ENCODE results near the gene RTF2. TPM values are rescaled to one million over a fixed set of nuclear protein-coding genes. Genes with fewer than 3 reads are reported as not detected.

RTF2 gene
- polyA plus RNA-seq, 1 donor (not counting 4 experiments of a cell fraction or from before 2014, with no cell fraction given): 63.4 TPM

DNA sequence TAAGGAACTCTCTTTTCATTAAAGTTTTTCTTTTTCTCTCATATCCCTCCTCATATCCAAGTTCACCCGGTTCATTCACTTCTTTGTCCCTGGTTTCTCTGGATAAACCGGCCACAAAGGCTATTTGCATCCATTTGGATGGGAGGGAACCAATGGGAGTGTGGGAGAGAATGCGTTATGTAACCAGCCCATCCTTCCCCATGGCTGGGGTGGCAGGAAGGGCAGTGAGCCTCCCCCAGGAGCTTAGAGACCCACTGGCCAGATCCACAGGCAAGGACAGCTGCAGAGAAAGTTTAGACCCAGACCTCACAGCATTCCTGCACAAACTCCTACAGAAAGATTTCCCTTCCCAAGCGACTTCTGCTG lies 45.6 kb upstream of the RTF2 start:
- DNase-seq (ENCODE audit: low read depth, low spot score) (no peak), FAIRE-seq (no peak)
- no peaks in the 10 kb centered on the region for H3K27me3 ChIP-seq (ENCODE audit: control insufficient read depth, extremely low read depth, insufficient read depth, low read length)
- no peaks in the 10 kb centered on the region for H3K9me1 ChIP-seq (ENCODE audit: control insufficient read depth, extremely low read depth, insufficient read depth, low read length)
- no peak overlapping the region for H3K27ac ChIP-seq (ENCODE audit: control insufficient read depth, insufficient read depth, low read length)
- TF ChIP-seq, protein P1, sequence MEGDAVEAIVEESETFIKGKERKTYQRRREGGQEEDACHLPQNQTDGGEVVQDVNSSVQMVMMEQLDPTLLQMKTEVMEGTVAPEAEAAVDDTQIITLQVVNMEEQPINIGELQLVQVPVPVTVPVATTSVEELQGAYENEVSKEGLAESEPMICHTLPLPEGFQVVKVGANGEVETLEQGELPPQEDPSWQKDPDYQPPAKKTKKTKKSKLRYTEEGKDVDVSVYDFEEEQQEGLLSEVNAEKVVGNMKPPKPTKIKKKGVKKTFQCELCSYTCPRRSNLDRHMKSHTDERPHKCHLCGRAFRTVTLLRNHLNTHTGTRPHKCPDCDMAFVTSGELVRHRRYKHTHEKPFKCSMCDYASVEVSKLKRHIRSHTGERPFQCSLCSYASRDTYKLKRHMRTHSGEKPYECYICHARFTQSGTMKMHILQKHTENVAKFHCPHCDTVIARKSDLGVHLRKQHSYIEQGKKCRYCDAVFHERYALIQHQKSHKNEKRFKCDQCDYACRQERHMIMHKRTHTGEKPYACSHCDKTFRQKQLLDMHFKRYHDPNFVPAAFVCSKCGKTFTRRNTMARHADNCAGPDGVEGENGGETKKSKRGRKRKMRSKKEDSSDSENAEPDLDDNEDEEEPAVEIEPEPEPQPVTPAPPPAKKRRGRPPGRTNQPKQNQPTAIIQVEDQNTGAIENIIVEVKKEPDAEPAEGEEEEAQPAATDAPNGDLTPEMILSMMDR (optimal IDR thresholded peaks at IDR 0.05 in 1 of 3, IDR thresholded peaks at IDR 0.05 in 1 of 3, conservative IDR thresholded peaks at IDR 0.05 in 1 of 3; ENCODE audit: extremely low read depth in 1 of 3, insufficient read depth in 2 of 3, low read length in 3 of 3): no peak
- TF ChIP-seq EZH2 (IDR thresholded peaks at IDR 0.05; ENCODE audit: low read length): no peak
- H3K36me3 ChIP-seq (ENCODE audit: control insufficient read depth in 2 of 2, extremely low read depth in 1 of 2, insufficient read depth in 2 of 2, low read length in 2 of 2): no peaks in the 10 kb centered on the region
- no peaks in the 10 kb centered on the region for H3K79me2 ChIP-seq (ENCODE audit: control insufficient read depth, insufficient read depth, low read length)
- H3K9me3 ChIP-seq (ENCODE audit: control insufficient read depth, low read depth, low read length): no peaks in the 10 kb centered on the region
- dilution Hi-C loops (cut with MboI; ENCODE audit: extremely low pct_ligation_motif_present, low sequenced_read_pairs): no loop called here
- no peak overlapping the region for H3K9ac ChIP-seq (ENCODE audit: control insufficient read depth, extremely low read depth, insufficient read depth, low read length)
- no peak overlapping the region for H3K4me3 ChIP-seq (ENCODE audit: control insufficient read depth in 2 of 3, extremely low read depth in 1 of 3, insufficient read depth in 2 of 3, low read depth in 1 of 3, low read length in 3 of 3)
- no peaks in the 10 kb centered on the region for H3K4me1 ChIP-seq (ENCODE audit: control insufficient read depth, extremely low read depth, insufficient read depth, low read length)
- H2AFZ ChIP-seq (ENCODE audit: control insufficient read depth, low read length): no peak overlapping the region
- no peak overlapping the region for H3K4me2 ChIP-seq (ENCODE audit: control insufficient read depth, extremely low read depth, insufficient read depth, low read depth, low read length)
- no peaks in the 10 kb centered on the region for H4K20me1 ChIP-seq (ENCODE audit: control insufficient read depth, extremely low read depth, insufficient read depth, low read length)

DNA sequence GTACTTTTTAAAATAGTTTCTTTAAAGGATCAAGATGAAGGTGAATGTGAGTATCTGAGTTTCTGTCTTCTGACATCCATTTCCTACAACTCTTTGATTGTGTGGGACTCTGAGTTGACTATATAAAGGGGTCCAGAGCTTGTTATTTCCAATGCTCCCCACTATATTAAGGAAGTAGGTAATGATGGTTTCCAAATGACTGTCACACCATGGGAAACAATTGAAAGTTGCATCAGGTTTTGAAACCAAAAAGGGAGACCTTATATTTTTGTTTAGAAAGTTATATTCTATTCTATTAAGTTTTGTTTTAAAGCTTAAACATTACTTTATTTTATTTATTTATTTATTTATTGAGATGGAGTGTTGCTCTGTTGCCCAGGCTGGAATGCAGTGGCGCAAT lies 45.2 kb upstream of the RTF2 start:
- FAIRE-seq: no peak
- Histone ChIP-seq H3K36me3 (ENCODE audit: control insufficient read depth in 2 of 2, extremely low read depth in 1 of 2, insufficient read depth in 2 of 2, low read length in 2 of 2) (no peaks in the 10 kb centered on the region), H4K20me1 (ENCODE audit: control insufficient read depth, extremely low read depth, insufficient read depth, low read length) (no peaks in the 10 kb centered on the region), H3K9me3 (ENCODE audit: control insufficient read depth, low read depth, low read length) (no peaks in the 10 kb centered on the region), H3K9ac (ENCODE audit: control insufficient read depth, extremely low read depth, insufficient read depth, low read length) (no peak overlapping the region), H3K79me2 (ENCODE audit: control insufficient read depth, insufficient read depth, low read length) (no peaks in the 10 kb centered on the region), H3K4me3 (ENCODE audit: control insufficient read depth in 2 of 3, extremely low read depth in 1 of 3, insufficient read depth in 2 of 3, low read depth in 1 of 3, low read length in 3 of 3) (no peak overlapping the region), H3K27me3 (ENCODE audit: control insufficient read depth, extremely low read depth, insufficient read depth, low read length) (no peaks in the 10 kb centered on the region), H3K4me2 (ENCODE audit: control insufficient read depth, extremely low read depth, insufficient read depth, low read depth, low read length) (no peak overlapping the region), H2AFZ (ENCODE audit: control insufficient read depth, low read length) (no peak overlapping the region), H3K27ac (ENCODE audit: control insufficient read depth, insufficient read depth, low read length) (no peak overlapping the region), H3K9me1 (ENCODE audit: control insufficient read depth, extremely low read depth, insufficient read depth, low read length) (no peaks in the 10 kb centered on the region), H3K4me1 (ENCODE audit: control insufficient read depth, extremely low read depth, insufficient read depth, low read length) (peaks cover under 1% of the 10 kb centered on the region)
- no peak for DNase-seq (ENCODE audit: low read depth, low spot score)
- TF ChIP-seq, protein P1 (optimal IDR thresholded peaks at IDR 0.05 in 1 of 3, IDR thresholded peaks at IDR 0.05 in 1 of 3, conservative IDR thresholded peaks at IDR 0.05 in 1 of 3; ENCODE audit: extremely low read depth in 1 of 3, insufficient read depth in 2 of 3, low read length in 3 of 3): no peak
- dilution Hi-C loops (cut with MboI; ENCODE audit: extremely low pct_ligation_motif_present, low sequenced_read_pairs): no loop called here
